GM19240 (cell line): ENCODE data around the gene SNCB.
A peak's percentile ranks its signal among the peaks of the same experiment; 100 is the strongest.

Experiments used
- DNase-seq: peaks from one replicate; pipeline ENCODE4 v3.0.0; 2011; ENCODE audit warnings: low spot score; ENCODE audit not compliant: insufficient read length

Gene SNCB

GRCh38 chr5:176660860-176661641, 30.7 kb upstream of the SNCB start:
- peak; percentile 96 for DNase-seq

- DNase-seq: no peak
Measured at GRCh38 chr5:176660530-176660859, 30.2 kb upstream of the SNCB start.

GRCh38 chr5:176659860-176660461, 29.6 kb upstream of the SNCB start:
- no peak for DNase-seq

GRCh38 chr5:176659512-176659839, 29.1 kb upstream of the SNCB start:
- DNase-seq: no peak

- no peak for DNase-seq
Measured at GRCh38 chr5:176658817-176659511, 28.6 kb upstream of the SNCB start.

GRCh38 chr5:176658007-176658599, 27.8 kb upstream of the SNCB start:
- DNase-seq: peak; percentile 60

- DNase-seq: no peak
Measured at GRCh38 chr5:176656467-176656990, 26.2 kb upstream of the SNCB start.

- DNase-seq: no peak
Measured at GRCh38 chr5:176654856-176655255, 24.5 kb upstream of the SNCB start.

- no peak for DNase-seq
Measured at GRCh38 chr5:176653401-176654385, 23.4 kb upstream of the SNCB start.

GRCh38 chr5:176652136-176652535, 21.8 kb upstream of the SNCB start:
- DNase-seq: no peak

- no peak for DNase-seq
Measured at GRCh38 chr5:176651472-176651980, 21.2 kb upstream of the SNCB start.

GRCh38 chr5:176650354-176650884, 20.1 kb upstream of the SNCB start:
- no peak for DNase-seq

- DNase-seq: no peak
Measured at GRCh38 chr5:176648474-176649194, 18.3 kb upstream of the SNCB start.

- DNase-seq: no peak
Measured at GRCh38 chr5:176647843-176648473, 17.6 kb upstream of the SNCB start.

GRCh38 chr5:176647030-176647842, 16.9 kb upstream of the SNCB start, which contains the start of gene TSPAN17:
Gene TSPAN17 (plus strand): TSS chr5:176647484. CDS start chr5:176647616, 132 bp downstream.
- DNase-seq: peak; percentile 98

- peak; percentile 41 for DNase-seq
Measured at GRCh38 chr5:176646707-176647029, 16.3 kb upstream of the SNCB start.

- no peak for DNase-seq
Measured at GRCh38 chr5:176646049-176646706, 15.8 kb upstream of the SNCB start.
